Activated B cell treated with CpG ODN at 0.5 μM for 24 hours (primary cell): ENCODE data around the gene DNAJB9. TPM values are rescaled to one million over a fixed set of nuclear protein-coding genes. Genes with fewer than 3 reads are reported as not detected.

Experiments used
- ATAC-seq: fragments of 200-7000 bp; cut with Tn5 transposase; one replicate; pipeline ENCODE4 v1.10.0; 2021; ENCODE audit warnings: low read depth, mild to moderate bottlenecking, moderate library complexity
- CTCF ChIA-PET: fragments of 350-600 bp; sonication (Branson Sonifier 250); formaldehyde crosslinking; loops from one replicate; lab custom pipeline; 2021; ENCODE audit warnings: antibody characterized with exemption; lab: Charles Lee
- POLR2A ChIA-PET: fragments of 350-600 bp; sonication (Branson Sonifier 250); formaldehyde crosslinking; loops from one replicate; lab custom pipeline; 2021; ENCODE audit warnings: antibody characterized with exemption; lab: Charles Lee
- DNase-seq: peaks from one replicate; pipeline ENCODE4 v3.0.0; 2022
- H3K27ac Mint-ChIP-seq: one replicate; pipeline ENCODE4 v1.8.0; 2020; ENCODE audit warnings: mixed read lengths
- H3K27me3 Mint-ChIP-seq: one replicate; pipeline ENCODE4 v1.8.0; 2021; ENCODE audit warnings: mixed read lengths
- H3K36me3 Mint-ChIP-seq: one replicate; pipeline ENCODE4 v1.8.0; 2021; ENCODE audit warnings: low read depth, mixed read lengths
- H3K4me1 Mint-ChIP-seq: one replicate; pipeline ENCODE4 v1.8.0; 2021; ENCODE audit warnings: mixed read lengths
- H3K4me3 Mint-ChIP-seq: one replicate; pipeline ENCODE4 v1.8.0; 2020; ENCODE audit warnings: mild to moderate bottlenecking, mixed read lengths
- H3K9me3 Mint-ChIP-seq: one replicate; pipeline ENCODE4 v1.8.0; 2020; ENCODE audit warnings: mixed read lengths
- CTCF ChIP-seq: fragments of 200-600 bp; IDR thresholded peaks from one replicate; pipeline ENCODE4 v1.8.0; 2022; ENCODE audit warnings: antibody characterized with exemption, mild to moderate bottlenecking
- intact Hi-C: fragments of 100-400 bp; cut with micrococcal nuclease; formaldehyde crosslinking; loops from one replicate; pipeline ENCODE4 v1.15.1; 2024
- total RNA-seq: library from RNA; stranded (reverse); gene quantifications from 2 replicates; pipeline ENCODE4 v1.2.3, GENCODE V29; 2022

The DNAJB9 gene
- total RNA-seq, 1 donor from 2014 or later, result 9.0 TPM

- intact Hi-C loops, result no loop called here
- ATAC-seq, result no peak
- no peak overlapping the region for H3K27ac Mint-ChIP-seq
- H3K4me3 Mint-ChIP-seq, result no peak overlapping the region
- peaks cover 28% of the 10 kb centered on the region for H3K36me3 Mint-ChIP-seq
- DNase-seq, result no peak
- H3K27me3 Mint-ChIP-seq, result no peaks in the 10 kb centered on the region
- peaks cover 15% of the 10 kb centered on the region for H3K9me3 Mint-ChIP-seq
- ChIA-PET CTCF (no interaction called here), POLR2A (interaction anchor here (1.1 kb wide), 1 partner anchor 13 kb away, joined by 3 read pairs; the partner anchor contains the start of gene DNAJB9)
- H3K4me1 Mint-ChIP-seq, result peaks cover 50% of the 10 kb centered on the region
- TF ChIP-seq CTCF, result no peak
Observed at GRCh38 chr7:108557191-108557590, 12.5 kb upstream of the DNAJB9 start.

DNA sequence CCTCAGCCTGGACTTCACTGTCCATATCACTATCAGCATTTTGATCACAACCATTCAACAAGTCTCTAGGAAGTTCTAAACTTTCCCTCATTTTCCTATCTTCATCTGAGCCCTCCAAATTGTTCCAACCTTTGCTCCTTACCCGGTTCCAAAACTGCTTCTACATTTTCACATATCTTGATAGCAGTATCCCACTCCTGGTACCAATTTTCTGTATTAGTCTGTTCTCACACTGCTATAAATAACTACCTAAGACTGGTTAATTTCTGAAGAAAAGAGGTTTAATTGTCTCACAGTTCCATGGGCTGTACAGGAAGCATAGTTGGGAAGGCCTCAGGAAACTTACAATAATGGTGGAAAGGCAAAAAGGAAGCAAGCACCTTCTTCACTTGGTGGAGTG, 12.1 kb upstream of the DNAJB9 start:
- ATAC-seq (no peak), DNase-seq (no peak)
- H3K4me1 Mint-ChIP-seq, result peaks cover 46% of the 10 kb centered on the region
- H3K4me3 Mint-ChIP-seq, result no peak overlapping the region
- H3K9me3 Mint-ChIP-seq, result peaks cover 15% of the 10 kb centered on the region
- H3K27me3 Mint-ChIP-seq, result no peaks in the 10 kb centered on the region
- ChIA-PET CTCF (no interaction called here), POLR2A (no interaction called here)
- H3K36me3 Mint-ChIP-seq, result peaks cover 31% of the 10 kb centered on the region
- intact Hi-C loops, result no loop called here
- no peak overlapping the region for H3K27ac Mint-ChIP-seq
- no peak for TF ChIP-seq CTCF

DNA sequence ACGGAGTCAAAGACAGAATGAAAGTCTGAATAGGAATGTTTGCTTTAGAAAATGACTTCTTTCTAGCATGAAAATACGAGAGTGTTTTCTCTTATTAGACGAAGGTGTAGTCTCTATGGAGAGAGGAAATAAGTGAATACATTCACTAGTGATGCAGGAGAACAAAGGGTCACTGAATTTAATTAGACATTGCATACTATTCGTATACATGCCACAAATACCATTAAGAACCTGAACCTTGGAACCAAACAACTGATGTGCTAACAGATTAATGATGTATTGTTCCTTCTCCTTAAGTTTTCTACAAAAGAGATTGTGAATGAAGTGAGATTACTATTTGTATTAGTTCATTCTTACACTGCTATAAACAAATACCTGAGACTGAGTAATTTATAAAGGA, 10.4 kb upstream of the DNAJB9 start:
- no peak for TF ChIP-seq CTCF
- no peak for DNase-seq
- Mint-ChIP-seq H3K4me3 (no peak overlapping the region), H3K27ac (no peak overlapping the region), H3K4me1 (peaks cover 33% of the 10 kb centered on the region), H3K9me3 (peaks cover 15% of the 10 kb centered on the region), H3K36me3 (peaks cover 36% of the 10 kb centered on the region), H3K27me3 (no peaks in the 10 kb centered on the region)
- ATAC-seq, result no peak
- ChIA-PET POLR2A (interaction anchor here (0.8 kb wide), 1 partner anchor 32 kb away, joined by 3 read pairs; no protein-coding TSS in a partner anchor), CTCF (no interaction called here)
- intact Hi-C loops, result no loop called here

DNA sequence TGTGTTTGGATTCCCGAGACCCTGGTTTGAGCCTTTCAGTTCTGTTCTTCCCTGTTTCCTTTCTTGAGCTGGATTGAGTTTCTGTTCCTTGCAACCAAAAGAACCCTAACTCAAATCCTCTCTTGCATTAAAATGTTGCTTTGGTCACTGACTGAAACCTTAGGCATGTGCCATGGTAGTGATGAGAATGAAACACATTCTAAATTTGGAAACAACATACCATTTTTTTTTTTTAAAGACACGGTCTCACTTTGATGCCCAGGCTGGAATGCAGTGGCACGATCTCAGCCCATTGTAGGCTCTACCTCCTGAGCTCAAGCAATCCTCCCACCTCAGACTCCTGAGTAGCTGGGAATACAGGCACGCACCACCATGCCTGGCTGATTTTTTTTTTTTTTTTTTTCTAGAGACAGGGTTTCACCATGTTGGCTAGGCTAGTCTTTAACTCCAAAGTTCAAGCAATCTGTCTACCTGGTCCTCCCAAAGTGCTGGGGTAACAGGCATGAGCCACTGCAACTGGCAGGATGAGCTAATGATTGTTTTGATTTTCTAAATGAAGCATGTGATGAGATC, 8.5 kb upstream of the DNAJB9 start:
- Mint-ChIP-seq H3K36me3 (peaks cover 46% of the 10 kb centered on the region), H3K9me3 (peaks cover 13% of the 10 kb centered on the region), H3K27ac (no peak overlapping the region), H3K4me1 (peaks cover 23% of the 10 kb centered on the region), H3K27me3 (no peaks in the 10 kb centered on the region), H3K4me3 (no peak overlapping the region)
- no peak for TF ChIP-seq CTCF
- POLR2A ChIA-PET, result interaction anchor here (0.7 to 1.6 kb wide), 3 partner anchors 9 to 13 kb away, joined by 3 to 8 read pairs (median 5); partner anchors contain the start of genes DNAJB9 and THAP5
- CTCF ChIA-PET, result no interaction called here
- intact Hi-C loops, result no loop called here
- ATAC-seq (no peak), DNase-seq (no peak)

GRCh38 chr7:108565987-108566386, 3.7 kb upstream of the DNAJB9 start:
- ChIA-PET POLR2A (interaction anchor here (1.7 to 2.1 kb wide), 2 partner anchors 14 to 40 kb away, joined by 4 to 8 read pairs; partner anchors contain the start of gene PNPLA8), CTCF (no interaction called here)
- Mint-ChIP-seq H3K9me3 (peaks cover 2% of the 10 kb centered on the region), H3K27me3 (no peaks in the 10 kb centered on the region), H3K4me3 (no peak overlapping the region), H3K27ac (peak overlapping the region; percentile 37), H3K4me1 (peaks cover 53% of the 10 kb centered on the region), H3K36me3 (peaks cover 52% of the 10 kb centered on the region)
- ATAC-seq (no peak), DNase-seq (no peak)
- TF ChIP-seq CTCF, result no peak
- intact Hi-C loops, result no loop called here
